ENCODE data around the gene RNF123. TPM values are rescaled to one million over a fixed set of nuclear protein-coding genes. Genes with fewer than 3 reads are reported as not detected.

The RNF123 gene
- total RNA-seq, 2 donors from 2014 or later = 28.3 to 29.4 TPM

- Histone ChIP-seq H3K4me1 (ENCODE audit: control insufficient read depth in 1 of 2, low read depth in 2 of 2) (peaks cover 5 to 9% of the 10 kb centered on the region in 2 donors), H3K36me3 (no peaks in the 10 kb centered on the region), H3K27me3 (replicated peaks; ENCODE audit: insufficient read depth) (no peaks in the 10 kb centered on the region), H3K9me3 (no peaks in the 10 kb centered on the region), H3K4me3 (no peak overlapping the region), H3K27ac (no peak overlapping the region)
- ATAC-seq (ENCODE audit: insufficient number of reproducible peaks, low FRiP score, low read depth) (no peak), DNase-seq (ENCODE audit: low spot score) (no peak)
- TF ChIP-seq CTCF (IDR thresholded peaks at IDR 0.05) = no peak
Measured at GRCh38 chr3:49650637-49651036, 38.7 kb upstream of the RNF123 start.

- H3K4me3 ChIP-seq = no peak overlapping the region
- no peaks in the 10 kb centered on the region for H3K9me3 ChIP-seq
- ATAC-seq (ENCODE audit: insufficient number of reproducible peaks, low FRiP score, low read depth) = no peak
- TF ChIP-seq CTCF (IDR thresholded peaks at IDR 0.05) = no peak
- H3K36me3 ChIP-seq = no peaks in the 10 kb centered on the region
- no peak overlapping the region for H3K27ac ChIP-seq
- H3K4me1 ChIP-seq (ENCODE audit: control insufficient read depth in 1 of 2, low read depth in 2 of 2) = peaks cover 5 to 9% of the 10 kb centered on the region in 2 donors
- no peak for DNase-seq (ENCODE audit: low spot score)
- H3K27me3 ChIP-seq (replicated peaks; ENCODE audit: insufficient read depth) = no peaks in the 10 kb centered on the region
Measured at GRCh38 chr3:49652218-49652902, 37.0 kb upstream of the RNF123 start.

- no peaks in the 10 kb centered on the region for H3K27me3 ChIP-seq (replicated peaks; ENCODE audit: insufficient read depth)
- no peaks in the 10 kb centered on the region for H3K36me3 ChIP-seq
- ATAC-seq (ENCODE audit: insufficient number of reproducible peaks, low FRiP score, low read depth) = no peak
- TF ChIP-seq CTCF (IDR thresholded peaks at IDR 0.05) = no peak
- no peak for DNase-seq (ENCODE audit: low spot score)
- no peak overlapping the region for H3K27ac ChIP-seq
- H3K9me3 ChIP-seq = no peaks in the 10 kb centered on the region
- H3K4me1 ChIP-seq (ENCODE audit: control insufficient read depth in 1 of 2, low read depth in 2 of 2) = peaks cover 3 to 4% of the 10 kb centered on the region in 2 donors
- no peak overlapping the region for H3K4me3 ChIP-seq
Measured at GRCh38 chr3:49652903-49653415, 36.4 kb upstream of the RNF123 start.

- Histone ChIP-seq H3K4me3 (no peak overlapping the region), H3K36me3 (no peaks in the 10 kb centered on the region), H3K9me3 (no peaks in the 10 kb centered on the region), H3K27me3 (replicated peaks; ENCODE audit: insufficient read depth) (no peaks in the 10 kb centered on the region), H3K4me1 (ENCODE audit: control insufficient read depth in 1 of 2, low read depth in 2 of 2) (no peaks in the 10 kb centered on the region), H3K27ac (no peak overlapping the region)
- no peak for TF ChIP-seq CTCF (IDR thresholded peaks at IDR 0.05)
- DNase-seq (ENCODE audit: low spot score) (no peak), ATAC-seq (ENCODE audit: insufficient number of reproducible peaks, low FRiP score, low read depth) (no peak)
Measured at GRCh38 chr3:49653621-49654020, 35.7 kb upstream of the RNF123 start.

- H3K36me3 ChIP-seq = no peaks in the 10 kb centered on the region
- TF ChIP-seq CTCF (IDR thresholded peaks at IDR 0.05) = no peak
- ATAC-seq (ENCODE audit: insufficient number of reproducible peaks, low FRiP score, low read depth) (no peak), DNase-seq (ENCODE audit: low spot score) (no peak)
- no peaks in the 10 kb centered on the region for H3K9me3 ChIP-seq
- no peaks in the 10 kb centered on the region for H3K27me3 ChIP-seq (replicated peaks; ENCODE audit: insufficient read depth)
- no peak overlapping the region for H3K4me3 ChIP-seq
- H3K4me1 ChIP-seq (ENCODE audit: control insufficient read depth in 1 of 2, low read depth in 2 of 2) = no peaks in the 10 kb centered on the region
- no peak overlapping the region for H3K27ac ChIP-seq
Measured at GRCh38 chr3:49654176-49654825, 35.1 kb upstream of the RNF123 start.

Measured in thoracic aorta (tissue), 2 donors.